Stimulated activated CD4-positive, alpha-beta T cell treated with anti-CD3 and anti-CD28 coated beads, TNF-alpha, amount 100 ng/mL, for 24 hours (primary cell): ENCODE results near the gene CLEC18C.
"Not testable (repeated sequence)": the region's sequence is repeated elsewhere in the genome, so short reads cannot be mapped to it uniquely, and the experiment has no call there.

Source experiments
- DNase-seq, 3 experiments: peaks; one replicate each; pipeline ENCODE4 v3.0.0-alpha.2; 2020; ENCODE audit warnings: low read depth in 3 of 3

CLEC18C gene

GRCh38 chr16:70173212-70173837 lies at the start of gene CLEC18C:
CLEC18C (plus strand) TSS chr16:70173787; CDS start chr16:70174279, 492 bp downstream.
- DNase-seq, result not testable (repeated sequence)

- DNase-seq, result not testable (repeated sequence)
Measured at GRCh38 chr16:70123822-70124221, 49.8 kb upstream of the CLEC18C start.

DNA sequence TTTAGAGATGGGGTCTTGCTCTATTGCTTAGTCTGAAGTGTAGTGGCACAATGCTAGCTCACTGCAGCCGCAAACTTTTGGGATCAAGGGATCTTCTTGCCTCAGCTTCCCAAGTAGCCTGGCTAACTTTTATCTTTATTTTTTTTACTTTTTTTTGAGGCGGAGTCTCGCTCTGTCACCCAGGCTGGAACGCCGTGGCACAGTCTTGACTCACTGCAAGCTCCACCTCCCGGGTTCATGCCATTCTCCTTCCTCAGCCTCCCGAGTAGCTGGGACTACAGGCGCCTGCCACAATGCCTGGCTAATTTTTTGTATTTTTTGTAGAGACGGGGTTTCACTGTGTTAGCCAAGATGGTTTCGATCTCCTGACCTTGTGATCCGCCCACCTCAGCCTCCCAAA lies 47.4 kb upstream of the CLEC18C start:
- DNase-seq, result not testable (repeated sequence)

- not testable (repeated sequence) for DNase-seq
Measured at GRCh38 chr16:70127706-70128105, 45.9 kb upstream of the CLEC18C start.

DNA sequence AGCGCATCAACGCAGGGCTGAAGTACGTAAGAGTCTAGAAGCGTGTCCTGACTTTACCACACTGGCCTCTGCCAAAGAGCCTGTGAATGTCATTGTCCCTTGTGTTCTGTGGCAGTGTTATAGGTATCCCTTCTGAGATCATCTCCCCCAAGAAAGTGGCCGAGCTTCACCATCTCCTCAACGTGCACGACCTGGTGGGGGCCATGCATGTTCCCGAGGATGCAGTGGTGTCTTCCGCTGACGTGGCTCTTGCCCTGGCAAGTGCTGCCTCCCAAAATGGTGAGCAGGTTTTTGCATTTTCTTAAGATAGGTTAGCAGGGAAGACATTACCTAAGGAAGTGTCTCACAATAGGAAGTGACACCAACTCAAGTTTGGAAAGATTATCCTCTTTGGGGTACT lies 44.7 kb upstream of the CLEC18C start:
- DNase-seq, result not testable (repeated sequence)

GRCh38 chr16:70135796-70136195 lies 37.8 kb upstream of the CLEC18C start:
- not testable (repeated sequence) for DNase-seq

DNA sequence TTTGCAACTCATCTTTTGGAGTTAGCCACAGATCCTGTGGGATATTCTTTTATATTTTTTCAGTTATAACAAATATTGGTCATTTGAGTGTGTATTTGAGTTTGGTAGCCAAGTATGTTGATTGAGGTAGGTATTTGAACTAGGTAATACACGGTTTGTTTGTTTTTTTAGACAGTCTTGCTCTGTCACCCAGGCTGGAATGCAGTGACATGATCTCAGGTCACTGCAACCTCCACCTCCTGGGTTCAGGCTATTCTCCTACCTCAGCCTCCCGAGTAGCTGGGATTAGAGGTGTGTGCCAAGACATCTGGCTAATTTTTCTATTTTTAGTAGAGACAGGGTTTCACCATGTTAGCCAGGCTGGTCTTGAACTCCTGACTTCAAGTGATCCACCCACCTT lies 37.0 kb upstream of the CLEC18C start:
- DNase-seq, result not testable (repeated sequence)

DNA sequence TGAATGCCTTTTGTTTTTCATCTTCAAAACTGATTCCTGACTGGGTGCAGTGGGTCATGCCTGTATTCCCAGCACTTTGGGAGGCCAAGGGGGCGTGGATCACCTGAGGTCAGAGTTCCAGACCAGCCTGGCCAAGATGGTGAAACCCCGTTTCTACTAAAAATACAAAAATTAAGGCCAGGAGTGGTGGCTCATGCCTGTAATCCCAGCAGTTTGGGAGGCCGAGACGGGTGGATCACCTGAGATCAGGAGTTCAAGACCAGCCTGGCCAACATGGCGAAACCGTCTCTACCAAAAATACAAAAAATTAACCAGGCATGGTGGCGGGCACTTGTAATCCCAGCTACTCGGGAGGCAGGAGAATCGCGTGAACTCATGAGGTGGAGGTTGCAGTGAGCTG lies 30.8 kb upstream of the CLEC18C start:
- DNase-seq, result not testable (repeated sequence)

- not testable (repeated sequence) for DNase-seq
Measured at GRCh38 chr16:70143231-70143895, 30.2 kb upstream of the CLEC18C start.

DNA sequence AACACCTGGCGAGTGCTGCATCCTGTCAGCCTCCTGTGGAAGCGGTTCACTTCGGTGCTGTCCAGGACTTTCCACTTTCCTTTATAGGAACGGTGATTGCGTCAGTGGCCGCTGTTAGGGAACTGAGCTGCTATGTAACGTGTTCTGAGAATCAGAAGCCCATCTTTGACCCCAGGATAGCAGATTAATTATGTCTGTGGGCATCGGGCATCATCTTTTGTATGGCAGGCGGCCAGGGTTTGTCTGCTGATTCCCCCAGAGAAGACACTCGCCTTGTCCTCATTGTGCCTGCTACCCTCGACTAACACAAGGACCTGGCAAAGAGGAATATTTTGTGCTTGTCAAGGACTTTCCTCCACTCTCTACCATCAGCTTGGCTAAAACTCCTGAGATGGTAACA lies 25.7 kb upstream of the CLEC18C start:
- not testable (repeated sequence) for DNase-seq

GRCh38 chr16:70148453-70148852 lies 25.1 kb upstream of the CLEC18C start:
- DNase-seq, result not testable (repeated sequence)

DNA sequence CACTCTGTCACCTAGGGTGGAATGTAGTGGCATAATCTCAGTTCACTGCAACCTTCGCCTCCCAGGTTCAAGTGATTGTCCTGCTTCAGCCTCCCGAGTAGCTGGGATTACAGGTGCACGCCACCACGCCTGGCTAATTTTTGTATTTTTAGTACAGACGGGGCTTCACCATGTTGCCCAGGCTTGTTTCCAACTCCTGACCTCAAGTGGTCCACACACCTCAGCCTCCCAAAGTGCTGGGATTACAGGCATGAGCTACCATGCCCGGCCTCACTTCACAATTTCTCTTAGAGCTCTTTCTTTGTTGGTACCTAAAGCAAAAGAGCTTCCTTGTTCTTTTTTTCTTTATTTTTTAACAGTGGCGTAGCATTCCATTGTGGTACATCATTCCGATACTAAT lies 24.3 kb upstream of the CLEC18C start:
- not testable (repeated sequence) for DNase-seq

DNA sequence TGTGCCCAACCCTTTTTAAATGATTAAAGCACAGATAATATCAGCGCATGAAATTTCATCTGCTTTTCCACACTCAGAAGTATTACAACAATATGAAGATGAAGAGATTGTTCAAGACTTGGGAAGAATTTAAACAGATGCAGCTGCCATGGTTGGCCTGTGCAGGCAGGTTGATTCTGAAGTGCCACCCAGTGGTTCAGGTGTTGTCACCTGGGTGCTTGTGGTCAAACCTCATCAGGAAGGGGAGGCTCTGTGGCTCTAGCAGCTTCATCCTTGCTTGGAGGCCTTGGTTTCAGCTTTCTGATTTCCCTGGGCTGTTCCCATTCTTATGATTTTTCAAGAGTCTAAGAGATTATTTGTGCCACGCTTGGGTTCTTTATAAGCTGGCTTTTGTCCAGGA lies 22.2 kb upstream of the CLEC18C start:
- DNase-seq, result no peak

GRCh38 chr16:70151941-70152509 lies 21.6 kb upstream of the CLEC18C start:
- no peak for DNase-seq

DNA sequence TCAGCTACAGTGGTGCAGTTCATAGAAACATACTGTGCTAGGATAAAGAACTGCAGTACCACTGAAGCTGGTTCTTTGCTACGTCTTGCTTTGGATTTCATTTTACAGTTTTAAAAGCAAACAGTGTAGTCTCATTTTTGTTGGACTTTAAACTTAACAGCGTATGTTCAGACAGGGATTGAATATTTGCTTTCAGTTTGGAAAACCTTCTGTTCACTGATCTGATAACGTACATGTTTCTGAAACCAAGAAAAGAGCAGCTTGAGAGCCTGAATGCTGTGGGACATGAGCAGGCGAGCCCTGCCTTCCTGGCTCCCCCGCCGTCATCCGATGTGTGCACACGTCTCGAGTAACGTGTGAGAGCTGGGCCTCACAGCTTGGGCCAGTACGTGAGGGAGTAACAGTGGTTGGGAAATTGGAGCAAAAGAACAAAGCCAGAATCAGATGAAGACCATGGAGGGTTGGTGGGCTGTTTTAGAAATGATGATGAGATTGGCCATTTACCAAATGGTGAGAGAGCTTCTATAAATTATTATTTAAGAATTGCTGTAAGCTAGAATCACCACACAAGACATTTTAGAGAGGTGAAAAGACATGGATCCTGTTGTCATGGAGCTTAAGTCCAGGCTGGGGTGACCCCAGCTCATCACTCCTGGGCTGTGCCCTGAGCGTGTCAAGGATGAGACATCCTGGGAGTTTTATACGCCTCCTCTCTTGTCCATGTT lies 20.8 kb upstream of the CLEC18C start:
- no peak for DNase-seq

DNA sequence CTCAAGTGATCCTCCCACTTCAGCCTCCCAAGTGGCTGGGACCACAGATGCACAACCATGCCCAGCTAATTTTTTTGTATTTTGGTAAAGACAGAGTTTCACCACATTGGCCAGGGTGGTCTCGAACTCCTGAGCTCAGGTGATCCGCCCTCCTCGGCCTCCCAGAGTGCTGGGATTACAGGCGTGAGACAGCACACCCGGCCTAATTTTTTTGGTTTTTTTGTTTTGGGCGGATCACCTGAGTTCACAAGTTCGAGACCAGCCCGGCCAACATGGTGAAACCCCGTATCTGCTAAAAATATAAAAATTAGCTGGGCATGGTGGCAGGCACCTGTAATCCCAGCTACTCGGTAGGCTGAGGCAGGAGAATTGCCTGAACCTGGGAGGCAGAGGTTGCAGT lies 18.9 kb upstream of the CLEC18C start:
- DNase-seq, result not testable (repeated sequence)

- no peak for DNase-seq
Measured at GRCh38 chr16:70156207-70156978, 17.2 kb upstream of the CLEC18C start.

- no peak for DNase-seq
Measured at GRCh38 chr16:70157105-70157476, 16.5 kb upstream of the CLEC18C start.

DNA sequence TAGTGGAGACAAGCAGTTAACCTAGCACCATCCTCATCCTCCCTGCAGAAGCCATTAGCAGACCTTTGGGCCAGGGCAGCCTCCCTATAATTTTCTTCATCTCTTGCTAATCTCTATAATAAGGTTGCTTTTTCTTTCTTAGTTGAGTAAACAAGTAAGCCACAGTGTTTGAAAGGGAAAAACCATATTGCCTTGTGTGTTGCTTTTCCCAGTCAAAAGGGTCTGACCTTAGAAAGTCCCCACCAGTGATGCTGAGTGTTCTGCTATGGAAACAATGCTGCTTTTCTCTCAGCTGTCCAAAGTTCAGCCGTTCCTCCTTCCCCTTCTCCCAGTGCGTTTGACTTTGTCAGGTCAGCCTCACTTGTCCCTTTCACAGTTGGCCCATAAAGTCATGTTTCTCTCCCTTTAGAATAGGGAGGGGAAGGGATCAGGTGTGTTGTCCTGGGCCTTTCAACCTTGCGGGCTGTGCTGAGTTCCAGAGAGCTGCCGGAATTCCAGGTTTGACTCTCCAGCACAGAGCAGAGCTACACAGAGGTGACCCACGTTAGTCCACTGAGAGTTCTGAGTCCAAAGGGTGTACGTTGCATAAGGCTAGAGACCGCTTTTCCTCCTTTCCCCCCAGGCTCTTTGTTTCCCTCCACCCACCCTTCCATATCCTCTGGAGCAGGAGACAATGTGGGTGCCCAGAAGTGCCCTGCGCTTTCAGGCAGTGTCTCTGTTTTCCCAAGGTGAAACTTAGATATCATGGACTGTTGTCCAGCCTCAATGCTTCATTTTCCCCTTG lies 15.9 kb upstream of the CLEC18C start:
- no peak for DNase-seq

DNA sequence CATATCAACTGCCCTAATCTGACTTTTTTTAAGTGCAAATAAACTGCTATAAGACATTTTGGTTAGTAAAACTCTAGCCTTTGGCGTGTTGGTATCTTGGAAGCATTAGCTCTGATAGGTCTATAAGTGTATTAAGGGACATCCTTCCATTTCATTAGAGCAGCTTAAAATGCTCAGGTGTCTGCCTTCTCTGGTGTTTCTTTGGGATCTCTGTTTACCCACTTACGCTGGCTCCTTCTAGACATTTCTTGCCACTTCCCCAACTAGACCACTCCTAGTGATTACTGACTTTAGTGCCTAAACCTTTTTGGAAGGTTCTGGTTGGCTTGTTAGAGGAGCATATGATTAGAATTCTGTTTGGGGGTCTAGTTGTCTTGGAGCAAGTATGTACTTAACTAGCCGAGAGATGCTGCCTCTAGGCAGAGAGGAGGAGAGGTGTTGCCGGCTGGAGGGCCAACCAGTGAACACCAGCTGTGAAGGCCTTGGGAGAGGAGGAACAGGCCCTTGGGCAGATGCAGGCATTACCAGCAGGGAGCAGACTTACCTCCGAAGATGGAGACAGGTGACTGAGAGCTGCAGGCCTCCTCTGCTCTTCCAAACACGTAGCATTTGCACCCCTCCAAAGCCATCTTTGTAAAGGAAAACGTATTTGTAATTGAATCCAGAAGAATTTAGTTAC lies 15.2 kb upstream of the CLEC18C start:
- DNase-seq, result no peak
